Liver (tissue), 9 donors: ENCODE results near the gene MCF2L. TPM values are rescaled to one million over a fixed set of nuclear protein-coding genes. Genes with fewer than 3 reads are reported as not detected.

Experiments
- DNase-seq: peaks from one replicate; pipeline ENCODE4 v3.0.0-alpha.2; 2017; ENCODE audit warnings: low spot score
- H3K27ac ChIP-seq, 2 donors: one replicate each; pipeline ENCODE4 v1.7.0; 2013; ENCODE audit warnings: inconsistent platforms in 2 of 2, low read length in 2 of 2, control low read depth in 1 of 2, low read depth in 1 of 2, mild to moderate bottlenecking in 1 of 2
- H3K27me3 ChIP-seq, 4 donors: one replicate each; pipeline versions ENCODE4 v1.6.1 to v1.7.0; 2013; ENCODE audit warnings: low read length in 3 of 4, inconsistent platforms in 1 of 4, mild to moderate bottlenecking in 1 of 4, moderate library complexity in 1 of 4; ENCODE audit not compliant: control insufficient read depth in 4 of 4, insufficient read depth in 4 of 4
- H3K36me3 ChIP-seq, 4 donors: one replicate each; pipeline versions ENCODE4 v1.6.1 to v1.7.0; 2013; ENCODE audit warnings: low read length in 3 of 4, mild to moderate bottlenecking in 3 of 4, low read depth in 1 of 4, moderate library complexity in 1 of 4; ENCODE audit not compliant: control insufficient read depth in 4 of 4, insufficient read depth in 3 of 4
- H3K4me1 ChIP-seq, 4 donors: one replicate each; pipeline versions ENCODE4 v1.6.1 to v1.7.0; 2013; ENCODE audit warnings: low read length in 3 of 4, mild to moderate bottlenecking in 3 of 4, moderate library complexity in 1 of 4; ENCODE audit not compliant: control insufficient read depth in 4 of 4, insufficient read depth in 4 of 4
- H3K4me3 ChIP-seq, 3 donors: one replicate each; pipeline versions ENCODE4 v1.6.1 to v1.7.0; 2013; ENCODE audit warnings: low read length in 3 of 3, control low read depth in 1 of 3, low read depth in 1 of 3, mild to moderate bottlenecking in 1 of 3
- H3K9ac ChIP-seq, 2 donors: one replicate each; pipeline ENCODE4 v1.7.0; 2013; ENCODE audit warnings: low read length in 2 of 2, mild to moderate bottlenecking in 2 of 2, moderate library complexity in 2 of 2, control low read depth in 1 of 2, low read depth in 1 of 2
- H3K9me3 ChIP-seq, 4 donors: one replicate each; pipeline versions ENCODE4 v1.6.1 to v1.7.0; 2013; ENCODE audit warnings: low read length in 3 of 4; ENCODE audit not compliant: control insufficient read depth in 4 of 4
- ATF3 ChIP-seq: IDR thresholded peaks from 2 replicates; pipeline ENCODE4 v1.6.1; 2016; ENCODE audit warnings: antibody characterized with exemption
- EGR1 ChIP-seq, 2 donors: IDR thresholded peaks; 2 replicates each; pipeline ENCODE4 v1.6.1; 2016 to 2018; ENCODE audit warnings: antibody characterized with exemption in 2 of 2, low read depth in 2 of 2
- FOXA1 ChIP-seq: IDR thresholded peaks from 2 replicates; pipeline ENCODE4 v1.6.1; 2016; ENCODE audit warnings: antibody characterized with exemption
- FOXA2 ChIP-seq: IDR thresholded peaks from 2 replicates; pipeline ENCODE4 v1.6.1; 2016; ENCODE audit warnings: antibody characterized with exemption
- GABPA ChIP-seq, 2 donors: IDR thresholded peaks in 1 of 2; conservative IDR thresholded peaks in 1 of 2; 2 replicates each; pipeline ENCODE4 v1.6.1; 2016; ENCODE audit warnings: antibody characterized with exemption in 2 of 2, mild to moderate bottlenecking in 1 of 2, moderate library complexity in 1 of 2
- HNF4A ChIP-seq, 2 donors: conservative IDR thresholded peaks; 2 replicates each; pipeline ENCODE4 v1.6.1; 2016; ENCODE audit warnings: antibody characterized with exemption in 2 of 2, mild to moderate bottlenecking in 2 of 2
- HNF4G ChIP-seq: IDR thresholded peaks from 2 replicates; pipeline ENCODE4 v1.6.1; 2016; ENCODE audit warnings: antibody characterized with exemption
- JUND ChIP-seq, 2 donors: IDR thresholded peaks; 2 replicates each; pipeline ENCODE4 v1.6.1; 2016; ENCODE audit warnings: antibody characterized with exemption in 2 of 2
- NR2F2 ChIP-seq: IDR thresholded peaks from 2 replicates; pipeline ENCODE4 v1.6.1; 2016; ENCODE audit warnings: antibody characterized with exemption
- RAD21 ChIP-seq, 2 donors: IDR thresholded peaks; 2 replicates each; pipeline ENCODE4 v1.6.1; 2016; ENCODE audit warnings: antibody characterized with exemption in 2 of 2, mild to moderate bottlenecking in 2 of 2
- RXRA ChIP-seq, 2 donors: IDR thresholded peaks; 2 replicates each; pipeline ENCODE4 v1.6.1; 2017 to 2018; ENCODE audit warnings: antibody characterized with exemption in 2 of 2, mild to moderate bottlenecking in 1 of 2
- TAF1 ChIP-seq: conservative IDR thresholded peaks from 2 replicates; pipeline ENCODE4 v1.6.1; 2016; ENCODE audit warnings: antibody characterized with exemption, mild to moderate bottlenecking
- YY1 ChIP-seq: IDR thresholded peaks from 2 replicates; pipeline ENCODE4 v1.6.1; 2016; ENCODE audit warnings: antibody characterized with exemption, mild to moderate bottlenecking
- WGBS: extraction: QIAGEN DNeasy Blood & Tissue Kit; methylation state at CpG from one replicate; pipeline ENCODE4 v1.1.7; 2013; 5-methylcytosine and 5-hydroxymethylcytosine counted together
- polyA plus RNA-seq, 2 donors: library from polyadenylated mRNA; stranded (reverse) in 1 of 2; unstranded in 1 of 2; fragments of 200-250 nt in 1 of 2; fragments of >200 nt in 1 of 2; fragmentation: Nextera tagmentation in 1 of 2; extraction: Ambion mirVana in 1 of 2; gene quantifications; one replicate each; pipeline versions ENCODE4 v1.2.1 to v1.2.3, GENCODE V29; 2013 to 2015
- total RNA-seq, 2 donors: library from RNA; depleted of rRNA; stranded (reverse); fragments of >200 nt; gene quantifications; one replicate each; pipeline ENCODE4 v1.2.3, GENCODE V29; 2014
- TF ChIP-seq, protein P1 (sequence below): IDR thresholded peaks from 2 replicates; pipeline ENCODE4 v1.6.1; 2016; ENCODE audit warnings: antibody characterized with exemption, mild to moderate bottlenecking
- TF ChIP-seq, protein P2 (sequence below): fragments of 150-350 bp; IDR thresholded peaks from 2 replicates; pipeline ENCODE4 v1.5.1; 2017; ENCODE audit warnings: improper control_type of control experiment, low read depth, low read length; ENCODE audit not compliant: missing input control
- TF ChIP-seq, protein P3 (sequence below): IDR thresholded peaks from 2 replicates; pipeline ENCODE4 v1.6.1; 2016; ENCODE audit warnings: antibody characterized with exemption
- donor health status: healthy.
- donor health status: healthy.
- donor health status: healthy.
- donor health status: healthy.
- donor health status: healthy.

MCF2L gene
- total and polyA plus RNA-seq, 4 donors = 2.9 to 12.8 (median 7.1) TPM

GRCh38 chr13:112953591-112954487 is 15.2 kb upstream of the MCF2L start:
- no peak overlapping the region for H3K9ac ChIP-seq
- no peaks in the 10 kb centered on the region for H3K9me3 ChIP-seq
- no peaks in the 10 kb centered on the region for H3K36me3 ChIP-seq
- H3K4me1 ChIP-seq = peaks cover 5 to 30% (median 21%) of the 10 kb centered on the region in 4 donors
- TF ChIP-seq JUND (IDR thresholded peaks at IDR 0.05) (no peak), FOXA2 (no peak), ATF3 (no peak), FOXA1 (no peak), RXRA (IDR thresholded peaks at IDR 0.05) (no peak), HNF4G (no peak), NR2F2 (no peak), YY1 (no peak)
- TF ChIP-seq, protein P1, sequence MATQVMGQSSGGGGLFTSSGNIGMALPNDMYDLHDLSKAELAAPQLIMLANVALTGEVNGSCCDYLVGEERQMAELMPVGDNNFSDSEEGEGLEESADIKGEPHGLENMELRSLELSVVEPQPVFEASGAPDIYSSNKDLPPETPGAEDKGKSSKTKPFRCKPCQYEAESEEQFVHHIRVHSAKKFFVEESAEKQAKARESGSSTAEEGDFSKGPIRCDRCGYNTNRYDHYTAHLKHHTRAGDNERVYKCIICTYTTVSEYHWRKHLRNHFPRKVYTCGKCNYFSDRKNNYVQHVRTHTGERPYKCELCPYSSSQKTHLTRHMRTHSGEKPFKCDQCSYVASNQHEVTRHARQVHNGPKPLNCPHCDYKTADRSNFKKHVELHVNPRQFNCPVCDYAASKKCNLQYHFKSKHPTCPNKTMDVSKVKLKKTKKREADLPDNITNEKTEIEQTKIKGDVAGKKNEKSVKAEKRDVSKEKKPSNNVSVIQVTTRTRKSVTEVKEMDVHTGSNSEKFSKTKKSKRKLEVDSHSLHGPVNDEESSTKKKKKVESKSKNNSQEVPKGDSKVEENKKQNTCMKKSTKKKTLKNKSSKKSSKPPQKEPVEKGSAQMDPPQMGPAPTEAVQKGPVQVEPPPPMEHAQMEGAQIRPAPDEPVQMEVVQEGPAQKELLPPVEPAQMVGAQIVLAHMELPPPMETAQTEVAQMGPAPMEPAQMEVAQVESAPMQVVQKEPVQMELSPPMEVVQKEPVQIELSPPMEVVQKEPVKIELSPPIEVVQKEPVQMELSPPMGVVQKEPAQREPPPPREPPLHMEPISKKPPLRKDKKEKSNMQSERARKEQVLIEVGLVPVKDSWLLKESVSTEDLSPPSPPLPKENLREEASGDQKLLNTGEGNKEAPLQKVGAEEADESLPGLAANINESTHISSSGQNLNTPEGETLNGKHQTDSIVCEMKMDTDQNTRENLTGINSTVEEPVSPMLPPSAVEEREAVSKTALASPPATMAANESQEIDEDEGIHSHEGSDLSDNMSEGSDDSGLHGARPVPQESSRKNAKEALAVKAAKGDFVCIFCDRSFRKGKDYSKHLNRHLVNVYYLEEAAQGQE = no peak
- TF ChIP-seq, protein P2, sequence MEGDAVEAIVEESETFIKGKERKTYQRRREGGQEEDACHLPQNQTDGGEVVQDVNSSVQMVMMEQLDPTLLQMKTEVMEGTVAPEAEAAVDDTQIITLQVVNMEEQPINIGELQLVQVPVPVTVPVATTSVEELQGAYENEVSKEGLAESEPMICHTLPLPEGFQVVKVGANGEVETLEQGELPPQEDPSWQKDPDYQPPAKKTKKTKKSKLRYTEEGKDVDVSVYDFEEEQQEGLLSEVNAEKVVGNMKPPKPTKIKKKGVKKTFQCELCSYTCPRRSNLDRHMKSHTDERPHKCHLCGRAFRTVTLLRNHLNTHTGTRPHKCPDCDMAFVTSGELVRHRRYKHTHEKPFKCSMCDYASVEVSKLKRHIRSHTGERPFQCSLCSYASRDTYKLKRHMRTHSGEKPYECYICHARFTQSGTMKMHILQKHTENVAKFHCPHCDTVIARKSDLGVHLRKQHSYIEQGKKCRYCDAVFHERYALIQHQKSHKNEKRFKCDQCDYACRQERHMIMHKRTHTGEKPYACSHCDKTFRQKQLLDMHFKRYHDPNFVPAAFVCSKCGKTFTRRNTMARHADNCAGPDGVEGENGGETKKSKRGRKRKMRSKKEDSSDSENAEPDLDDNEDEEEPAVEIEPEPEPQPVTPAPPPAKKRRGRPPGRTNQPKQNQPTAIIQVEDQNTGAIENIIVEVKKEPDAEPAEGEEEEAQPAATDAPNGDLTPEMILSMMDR = no peak
- no peak overlapping the region for H3K27ac ChIP-seq
- H3K4me3 ChIP-seq = no peak overlapping the region
- no peak for DNase-seq
- H3K27me3 ChIP-seq = no peaks in the 10 kb centered on the region
- WGBS = 87% methylated on average over 17 of the region's 17 CpGs

DNA sequence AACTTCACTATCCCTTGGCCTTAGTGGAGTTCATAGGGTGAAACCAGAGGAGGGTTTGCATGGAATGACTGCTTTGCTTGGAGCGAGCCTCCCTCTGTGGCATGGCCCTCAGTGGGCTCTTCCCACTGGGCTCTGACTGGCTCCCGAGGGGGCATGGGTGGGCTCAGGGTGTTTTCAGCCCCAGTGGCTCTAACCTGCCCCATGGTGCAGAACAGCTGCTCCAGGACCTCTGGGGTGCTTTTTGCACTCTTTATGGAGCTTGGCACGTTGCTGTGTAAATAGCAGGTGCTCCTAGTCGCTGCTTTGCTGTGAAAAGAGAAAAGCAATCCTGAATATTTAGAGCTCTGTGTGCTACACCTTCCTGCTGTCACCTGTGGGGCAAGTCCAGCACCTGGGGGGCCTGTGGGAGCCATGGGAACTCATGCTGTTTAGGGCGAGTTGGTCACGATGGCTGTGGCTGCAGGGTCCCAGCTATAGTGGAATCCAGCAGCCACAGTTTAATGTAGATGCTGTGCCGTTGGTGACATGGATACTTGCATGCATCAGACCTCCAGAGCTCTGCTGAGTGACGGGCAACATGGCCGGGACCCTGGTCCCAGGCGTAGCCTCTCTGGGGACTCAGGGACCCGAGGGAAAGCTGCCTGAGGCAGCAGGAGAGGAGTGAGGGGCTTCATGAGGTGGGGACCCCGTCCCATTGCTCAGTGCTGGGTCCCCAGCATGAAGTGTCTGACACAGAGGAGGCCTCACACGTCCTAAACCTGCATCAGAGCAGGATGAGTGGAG is 14.3 kb upstream of the MCF2L start:
- Histone ChIP-seq H3K27me3 (no peaks in the 10 kb centered on the region), H3K9ac (no peak overlapping the region), H3K9me3 (no peaks in the 10 kb centered on the region), H3K36me3 (no peaks in the 10 kb centered on the region), H3K4me3 (no peak overlapping the region), H3K27ac (no peak overlapping the region), H3K4me1 (peaks cover 5 to 30% (median 22%) of the 10 kb centered on the region in 4 donors)
- DNase-seq = no peak
- TF ChIP-seq, protein P3, sequence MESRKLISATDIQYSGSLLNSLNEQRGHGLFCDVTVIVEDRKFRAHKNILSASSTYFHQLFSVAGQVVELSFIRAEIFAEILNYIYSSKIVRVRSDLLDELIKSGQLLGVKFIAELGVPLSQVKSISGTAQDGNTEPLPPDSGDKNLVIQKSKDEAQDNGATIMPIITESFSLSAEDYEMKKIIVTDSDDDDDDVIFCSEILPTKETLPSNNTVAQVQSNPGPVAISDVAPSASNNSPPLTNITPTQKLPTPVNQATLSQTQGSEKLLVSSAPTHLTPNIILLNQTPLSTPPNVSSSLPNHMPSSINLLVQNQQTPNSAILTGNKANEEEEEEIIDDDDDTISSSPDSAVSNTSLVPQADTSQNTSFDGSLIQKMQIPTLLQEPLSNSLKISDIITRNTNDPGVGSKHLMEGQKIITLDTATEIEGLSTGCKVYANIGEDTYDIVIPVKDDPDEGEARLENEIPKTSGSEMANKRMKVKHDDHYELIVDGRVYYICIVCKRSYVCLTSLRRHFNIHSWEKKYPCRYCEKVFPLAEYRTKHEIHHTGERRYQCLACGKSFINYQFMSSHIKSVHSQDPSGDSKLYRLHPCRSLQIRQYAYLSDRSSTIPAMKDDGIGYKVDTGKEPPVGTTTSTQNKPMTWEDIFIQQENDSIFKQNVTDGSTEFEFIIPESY = no peak
- no peak for TF ChIP-seq GABPA (IDR thresholded peaks at IDR 0.05 in 1 of 2, conservative IDR thresholded peaks at IDR 0.05 in 1 of 2)
- TF ChIP-seq RXRA (IDR thresholded peaks at IDR 0.05) = no peak
- no peak for TF ChIP-seq EGR1 (IDR thresholded peaks at IDR 0.05; ENCODE audit: low read depth in 2 of 2)
- no peak for TF ChIP-seq YY1
- TF ChIP-seq HNF4G = no peak
- no peak for TF ChIP-seq FOXA1
- TF ChIP-seq, protein P2 = no peak
- no peak for TF ChIP-seq RAD21 (IDR thresholded peaks at IDR 0.05)
- TF ChIP-seq NR2F2 = no peak
- no peak for TF ChIP-seq ATF3
- TF ChIP-seq TAF1 = no peak
- TF ChIP-seq HNF4A (conservative IDR thresholded peaks at IDR 0.05) = no peak
- no peak for TF ChIP-seq FOXA2
- WGBS = 89% methylated on average over 13 of the region's 13 CpGs
